GM12874 (cell line): ENCODE results near the gene ZNF292.

ENCODE experiments used
- CTCF ChIP-seq: IDR thresholded peaks from 2 replicates; pipeline ENCODE4 v1.5.1; 2011; ENCODE audit warnings: low read depth, mild to moderate bottlenecking, control low read depth, low read length, moderate library complexity; ENCODE audit not compliant: insufficient read depth

Gene ZNF292

GRCh38 chr6:87243812-87244211, 88.4 kb downstream of the ZNF292 start:
- no peak for TF ChIP-seq CTCF

DNA sequence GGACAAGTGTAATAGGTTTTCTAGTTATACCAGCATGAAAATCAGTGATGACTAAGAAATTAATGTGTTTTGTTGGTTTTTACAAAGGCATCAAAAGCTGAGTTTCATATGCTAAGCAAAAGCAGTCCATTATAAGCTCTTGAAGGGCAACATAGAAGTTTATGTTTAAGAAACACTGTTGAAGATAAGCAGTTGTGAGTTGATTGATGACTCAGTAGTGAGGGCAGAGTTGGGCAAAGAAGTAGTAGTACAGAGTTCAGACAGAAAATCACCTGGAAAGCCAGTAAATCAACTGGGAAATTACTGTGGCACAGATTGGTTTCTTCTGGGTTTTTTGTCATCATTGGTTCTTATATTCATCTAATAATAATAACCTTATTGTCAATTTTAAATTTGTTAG, 89.0 kb downstream of the ZNF292 start:
- no peak for TF ChIP-seq CTCF

- no peak for TF ChIP-seq CTCF
Measured at GRCh38 chr6:87250019-87250418, 94.7 kb downstream of the ZNF292 start.

DNA sequence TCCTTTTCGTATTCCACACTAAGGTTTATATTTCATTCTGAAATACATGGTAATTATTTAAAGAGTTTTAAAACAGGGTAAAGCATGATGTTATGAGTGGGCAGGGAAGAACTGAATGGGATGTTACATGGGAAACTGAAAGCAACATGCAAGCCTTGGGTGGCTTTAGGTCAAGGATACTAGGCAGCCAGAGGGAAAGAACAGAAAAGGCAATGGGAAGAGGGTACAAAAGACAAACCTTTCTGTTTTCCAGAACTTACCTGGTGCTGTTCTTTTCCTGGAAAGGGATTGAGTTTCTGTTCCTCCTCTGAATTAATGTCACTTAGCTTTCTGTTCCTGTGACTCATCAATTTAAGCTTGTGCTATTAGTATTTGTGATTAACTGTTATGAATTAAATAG, 95.9 kb downstream of the ZNF292 start:
- TF ChIP-seq CTCF: no peak

DNA sequence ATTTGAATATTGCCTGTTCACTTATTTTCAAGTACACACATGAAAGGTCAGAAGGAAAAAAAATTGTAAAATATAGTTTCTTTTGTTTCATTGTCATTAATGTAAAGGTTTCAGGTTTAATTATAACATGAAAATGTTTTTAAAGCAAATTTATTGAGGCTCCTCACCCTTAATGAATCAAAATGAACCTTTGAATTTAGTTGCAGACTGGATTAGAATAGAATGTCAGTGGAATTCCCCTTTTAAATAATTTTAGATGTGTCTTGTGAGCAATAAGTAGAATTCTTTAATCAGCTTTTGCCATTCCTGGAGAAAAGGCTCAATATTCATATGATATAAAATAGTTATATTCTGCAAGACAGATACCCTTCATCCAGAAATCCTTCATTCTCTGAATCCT, 96.4 kb downstream of the ZNF292 start:
- no peak for TF ChIP-seq CTCF

GRCh38 chr6:87257046-87257445, 101.7 kb downstream of the ZNF292 start:
- no peak for TF ChIP-seq CTCF

DNA sequence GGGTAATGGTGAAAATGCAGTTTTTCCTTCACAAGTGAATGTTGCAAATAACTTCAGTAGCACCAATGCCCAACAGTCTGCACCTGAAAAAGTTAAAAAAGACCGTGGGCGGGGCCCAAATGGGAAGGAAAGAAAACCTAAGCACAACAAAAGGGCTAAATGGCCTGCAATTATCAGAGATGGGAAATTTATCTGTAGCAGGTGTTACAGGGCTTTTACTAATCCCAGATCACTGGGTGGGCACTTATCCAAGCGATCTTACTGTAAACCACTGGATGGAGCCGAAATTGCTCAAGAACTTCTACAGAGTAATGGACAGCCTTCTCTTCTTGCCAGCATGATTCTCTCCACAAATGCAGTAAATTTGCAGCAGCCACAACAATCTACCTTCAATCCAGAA, 102.2 kb downstream of the ZNF292 start:
- no peak for TF ChIP-seq CTCF

DNA sequence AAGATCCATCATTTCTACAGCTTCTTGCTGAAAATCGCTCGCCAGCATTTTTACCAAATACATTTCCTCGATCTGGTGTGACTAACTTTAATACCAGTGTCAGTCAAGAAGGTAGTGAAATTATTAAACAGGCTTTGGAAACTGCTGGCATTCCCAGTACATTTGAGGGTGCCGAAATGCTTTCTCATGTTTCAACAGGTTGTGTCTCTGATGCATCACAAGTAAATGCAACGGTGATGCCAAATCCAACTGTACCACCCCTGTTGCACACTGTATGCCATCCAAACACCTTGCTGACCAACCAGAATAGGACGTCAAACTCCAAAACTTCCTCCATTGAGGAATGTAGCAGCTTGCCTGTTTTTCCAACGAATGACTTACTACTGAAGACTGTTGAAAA, 102.6 kb downstream of the ZNF292 start:
- TF ChIP-seq CTCF: no peak
